ENCODE results near the gene HEMK1.

The HEMK1 gene

GRCh38 chr3:50608278-50608677 is 39.0 kb downstream of the HEMK1 start:
- no peaks in the 10 kb centered on the region for H3K27me3 Mint-ChIP-seq (ENCODE audit: low read depth)
- H3K9me3 Mint-ChIP-seq, result no peaks in the 10 kb centered on the region
- H3K36me3 Mint-ChIP-seq (ENCODE audit: low read depth), result peaks cover 91% of the 10 kb centered on the region
- peak overlapping the region; percentile 98 for H3K4me3 Mint-ChIP-seq
- H3K27ac Mint-ChIP-seq, result peak overlapping the region; percentile 99
- H3K4me1 Mint-ChIP-seq (ENCODE audit: low read depth), result peaks cover 42% of the 10 kb centered on the region

GRCh38 chr3:50609071-50609762 is 39.9 kb downstream of the HEMK1 start:
- no peaks in the 10 kb centered on the region for H3K27me3 Mint-ChIP-seq (ENCODE audit: low read depth)
- H3K4me1 Mint-ChIP-seq (ENCODE audit: low read depth), result peaks cover 41% of the 10 kb centered on the region
- H3K4me3 Mint-ChIP-seq, result peak overlapping the region; percentile 98
- H3K27ac Mint-ChIP-seq, result peak overlapping the region; percentile 99
- no peaks in the 10 kb centered on the region for H3K9me3 Mint-ChIP-seq
- peaks cover 87% of the 10 kb centered on the region for H3K36me3 Mint-ChIP-seq (ENCODE audit: low read depth)

GRCh38 chr3:50609763-50610085 is 40.4 kb downstream of the HEMK1 start:
- Mint-ChIP-seq H3K9me3 (no peaks in the 10 kb centered on the region), H3K27ac (peak overlapping the region; percentile 99), H3K4me1 (ENCODE audit: low read depth) (peaks cover 42% of the 10 kb centered on the region), H3K27me3 (ENCODE audit: low read depth) (no peaks in the 10 kb centered on the region), H3K36me3 (ENCODE audit: low read depth) (peaks cover 84% of the 10 kb centered on the region), H3K4me3 (peak overlapping the region; percentile 98)

- H3K27ac Mint-ChIP-seq, result peak overlapping the region; percentile 99
- H3K4me1 Mint-ChIP-seq (ENCODE audit: low read depth), result peaks cover 41% of the 10 kb centered on the region
- H3K4me3 Mint-ChIP-seq, result peak overlapping the region; percentile 98
- no peaks in the 10 kb centered on the region for H3K9me3 Mint-ChIP-seq
- H3K27me3 Mint-ChIP-seq (ENCODE audit: low read depth), result no peaks in the 10 kb centered on the region
- peaks cover 77% of the 10 kb centered on the region for H3K36me3 Mint-ChIP-seq (ENCODE audit: low read depth)
Measured at GRCh38 chr3:50610181-50610971, 41.1 kb downstream of the HEMK1 start.

GRCh38 chr3:50610992-50611463 is 41.7 kb downstream of the HEMK1 start:
- Mint-ChIP-seq H3K36me3 (ENCODE audit: low read depth) (peaks cover 74% of the 10 kb centered on the region), H3K27me3 (ENCODE audit: low read depth) (no peaks in the 10 kb centered on the region), H3K4me3 (peak overlapping the region; percentile 98), H3K4me1 (ENCODE audit: low read depth) (peaks cover 41% of the 10 kb centered on the region), H3K27ac (peak overlapping the region; percentile 99), H3K9me3 (no peaks in the 10 kb centered on the region)

- Mint-ChIP-seq H3K27me3 (ENCODE audit: low read depth) (no peaks in the 10 kb centered on the region), H3K27ac (peak within 1 kb of the TSS; percentile 99), H3K36me3 (ENCODE audit: low read depth) (peaks cover 68% of the 10 kb centered on the region), H3K4me1 (ENCODE audit: low read depth) (peaks cover 42% of the 10 kb centered on the region), H3K9me3 (no peaks in the 10 kb centered on the region), H3K4me3 (peak within 1 kb of the TSS; percentile 98)
Measured at GRCh38 chr3:50611464-50612233, 42.3 kb downstream of the HEMK1 start, which contains the start of gene CISH. Gene CISH (minus strand): TSS chr3:50611774. CDS start chr3:50611650, 124 bp downstream.

GRCh38 chr3:50612234-50612882 is 43.0 kb downstream of the HEMK1 start:
- Mint-ChIP-seq H3K27me3 (ENCODE audit: low read depth) (no peaks in the 10 kb centered on the region), H3K4me3 (peak overlapping the region; percentile 98), H3K27ac (peak overlapping the region; percentile 97), H3K9me3 (no peaks in the 10 kb centered on the region), H3K36me3 (ENCODE audit: low read depth) (peaks cover 61% of the 10 kb centered on the region), H3K4me1 (ENCODE audit: low read depth) (peaks cover 40% of the 10 kb centered on the region)

- Mint-ChIP-seq H3K9me3 (no peaks in the 10 kb centered on the region), H3K36me3 (ENCODE audit: low read depth) (peaks cover 57% of the 10 kb centered on the region)
Measured at GRCh38 chr3:50612970-50613846, 43.9 kb downstream of the HEMK1 start.

GRCh38 chr3:50615190-50615589 is 45.9 kb downstream of the HEMK1 start:
- Mint-ChIP-seq H3K4me3 (peak overlapping the region; percentile 87), H3K9me3 (no peaks in the 10 kb centered on the region), H3K27ac (no peak overlapping the region), H3K36me3 (ENCODE audit: low read depth) (peaks cover 47% of the 10 kb centered on the region), H3K27me3 (ENCODE audit: low read depth) (no peaks in the 10 kb centered on the region), H3K4me1 (ENCODE audit: low read depth) (peaks cover 54% of the 10 kb centered on the region)

More at GRCh38 chr3:50612970-50613846, 43.9 kb downstream of the HEMK1 start:
- Mint-ChIP-seq H3K27me3 (ENCODE audit: low read depth) (no peaks in the 10 kb centered on the region), H3K4me1 (ENCODE audit: low read depth) (peaks cover 40% of the 10 kb centered on the region), H3K4me3 (peak overlapping the region; percentile 98), H3K27ac (peak overlapping the region; percentile 97)

- H3K36me3 Mint-ChIP-seq (ENCODE audit: low read depth), result peaks cover 47% of the 10 kb centered on the region
- H3K9me3 Mint-ChIP-seq, result no peaks in the 10 kb centered on the region
- peak overlapping the region; percentile 87 for H3K4me3 Mint-ChIP-seq
- H3K27ac Mint-ChIP-seq, result peak overlapping the region; percentile 87
- peaks cover 64% of the 10 kb centered on the region for H3K4me1 Mint-ChIP-seq (ENCODE audit: low read depth)
- no peaks in the 10 kb centered on the region for H3K27me3 Mint-ChIP-seq (ENCODE audit: low read depth)
Measured at GRCh38 chr3:50616003-50616769, 46.9 kb downstream of the HEMK1 start.

GRCh38 chr3:50616770-50617095 is 47.4 kb downstream of the HEMK1 start:
- H3K4me1 Mint-ChIP-seq (ENCODE audit: low read depth), result peaks cover 65% of the 10 kb centered on the region
- no peaks in the 10 kb centered on the region for H3K9me3 Mint-ChIP-seq
- H3K27me3 Mint-ChIP-seq (ENCODE audit: low read depth), result no peaks in the 10 kb centered on the region
- peaks cover 43% of the 10 kb centered on the region for H3K36me3 Mint-ChIP-seq (ENCODE audit: low read depth)
- H3K4me3 Mint-ChIP-seq, result peak overlapping the region; percentile 87
- peak overlapping the region; percentile 87 for H3K27ac Mint-ChIP-seq

- H3K36me3 Mint-ChIP-seq (ENCODE audit: low read depth), result peaks cover 43% of the 10 kb centered on the region
- peak within 1 kb of the TSS; percentile 94 for H3K4me3 Mint-ChIP-seq
Measured at GRCh38 chr3:50617096-50617791, 47.9 kb downstream of the HEMK1 start, which contains the start of gene MAPKAPK3. Gene MAPKAPK3 (plus strand): TSS chr3:50617151. CDS start chr3:50617566, 415 bp downstream.

More at GRCh38 chr3:50617096-50617791, 47.9 kb downstream of the HEMK1 start, which contains the start of gene MAPKAPK3:
- Mint-ChIP-seq H3K9me3 (no peaks in the 10 kb centered on the region), H3K27me3 (ENCODE audit: low read depth) (no peaks in the 10 kb centered on the region), H3K4me1 (ENCODE audit: low read depth) (peaks cover 67% of the 10 kb centered on the region), H3K27ac (peak within 1 kb of the TSS; percentile 87)
